Brain microvascular endothelial cell (primary cell): ENCODE results near the gene OR5M3.

Experiments used
- DNase-seq: peaks from one replicate; pipeline ENCODE4 v3.0.0-alpha.2; 2020
- H3K27ac ChIP-seq: fragments of 250-450 bp; sonication (Bioruptor Pico); 2 replicates; pipeline ENCODE4 v1.5.1; 2020; ENCODE audit warnings: mild to moderate bottlenecking, moderate library complexity
- H3K27me3 ChIP-seq: fragments of 250-450 bp; sonication (Bioruptor Pico); replicated peaks from 2 replicates; pipeline ENCODE4 v1.5.1; 2020; ENCODE audit warnings: mild to moderate bottlenecking
- H3K36me3 ChIP-seq: fragments of 250-450 bp; sonication (Bioruptor Pico); replicated peaks from 2 replicates; pipeline ENCODE4 v1.5.1; 2020; ENCODE audit warnings: mild to moderate bottlenecking
- H3K4me3 ChIP-seq: 2 replicates; pipeline ENCODE4 v1.5.1; 2011; ENCODE audit warnings: low read depth, mild to moderate bottlenecking, control low read depth, low read length, moderate library complexity
- in situ Hi-C: cut with HindIII; loops from 2 replicates; pipeline ENCODE4 v1.10.0; 2017; ENCODE audit warnings: low sequenced_read_pairs, low pct_ligation_motif_present
- TF ChIP-seq, protein P1 (sequence below): IDR thresholded peaks from 2 replicates; pipeline ENCODE4 v1.5.1; 2011; ENCODE audit warnings: low read depth, mild to moderate bottlenecking, moderate library complexity, low read length, control low read depth, inconsistent platforms; ENCODE audit errors: missing control alignments

OR5M3 gene

GRCh38 chr11:56491270-56491669, 18.1 kb upstream of the OR5M3 start, which contains the start of gene OR5M8:
Gene OR5M8 (minus strand): TSS chr11:56491370. CDS start chr11:56491370, 0 bp downstream.
- TF ChIP-seq, protein P1, sequence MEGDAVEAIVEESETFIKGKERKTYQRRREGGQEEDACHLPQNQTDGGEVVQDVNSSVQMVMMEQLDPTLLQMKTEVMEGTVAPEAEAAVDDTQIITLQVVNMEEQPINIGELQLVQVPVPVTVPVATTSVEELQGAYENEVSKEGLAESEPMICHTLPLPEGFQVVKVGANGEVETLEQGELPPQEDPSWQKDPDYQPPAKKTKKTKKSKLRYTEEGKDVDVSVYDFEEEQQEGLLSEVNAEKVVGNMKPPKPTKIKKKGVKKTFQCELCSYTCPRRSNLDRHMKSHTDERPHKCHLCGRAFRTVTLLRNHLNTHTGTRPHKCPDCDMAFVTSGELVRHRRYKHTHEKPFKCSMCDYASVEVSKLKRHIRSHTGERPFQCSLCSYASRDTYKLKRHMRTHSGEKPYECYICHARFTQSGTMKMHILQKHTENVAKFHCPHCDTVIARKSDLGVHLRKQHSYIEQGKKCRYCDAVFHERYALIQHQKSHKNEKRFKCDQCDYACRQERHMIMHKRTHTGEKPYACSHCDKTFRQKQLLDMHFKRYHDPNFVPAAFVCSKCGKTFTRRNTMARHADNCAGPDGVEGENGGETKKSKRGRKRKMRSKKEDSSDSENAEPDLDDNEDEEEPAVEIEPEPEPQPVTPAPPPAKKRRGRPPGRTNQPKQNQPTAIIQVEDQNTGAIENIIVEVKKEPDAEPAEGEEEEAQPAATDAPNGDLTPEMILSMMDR: no peak
- in situ Hi-C loops: no loop called here

DNA sequence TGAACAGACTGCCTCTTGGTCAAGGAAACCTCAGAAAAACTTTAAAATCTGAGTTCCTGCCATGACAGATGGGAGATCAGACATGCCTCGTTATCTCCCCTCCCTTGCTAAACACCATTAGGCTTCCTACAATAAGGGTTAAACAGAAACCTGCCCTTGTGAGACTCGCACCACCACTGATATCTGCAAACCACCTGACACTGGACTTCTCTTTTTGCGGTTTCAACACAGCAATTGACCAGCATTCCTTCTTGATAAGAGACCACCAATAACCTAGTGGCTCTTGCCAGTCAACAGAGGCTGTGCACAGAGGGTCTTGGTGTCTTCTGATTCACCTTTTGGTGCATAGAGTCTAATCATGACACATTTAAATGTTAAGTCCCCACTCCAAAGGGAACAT, 13.6 kb upstream of the OR5M3 start:
- Histone ChIP-seq H3K36me3 (no peaks in the 10 kb centered on the region), H3K4me3 (no peak overlapping the region), H3K27ac (no peak overlapping the region), H3K27me3 (no peaks in the 10 kb centered on the region)
- TF ChIP-seq, protein P1: no peak
- in situ Hi-C loops: no loop called here
- no peak for DNase-seq

More at GRCh38 chr11:56491270-56491669, 18.1 kb upstream of the OR5M3 start, which contains the start of gene OR5M8:
- Histone ChIP-seq H3K4me3 (no peak within 1 kb of the TSS), H3K27me3 (no peaks in the 10 kb centered on the region), H3K36me3 (no peaks in the 10 kb centered on the region), H3K27ac (no peak within 1 kb of the TSS)
- no peak for DNase-seq

DNA sequence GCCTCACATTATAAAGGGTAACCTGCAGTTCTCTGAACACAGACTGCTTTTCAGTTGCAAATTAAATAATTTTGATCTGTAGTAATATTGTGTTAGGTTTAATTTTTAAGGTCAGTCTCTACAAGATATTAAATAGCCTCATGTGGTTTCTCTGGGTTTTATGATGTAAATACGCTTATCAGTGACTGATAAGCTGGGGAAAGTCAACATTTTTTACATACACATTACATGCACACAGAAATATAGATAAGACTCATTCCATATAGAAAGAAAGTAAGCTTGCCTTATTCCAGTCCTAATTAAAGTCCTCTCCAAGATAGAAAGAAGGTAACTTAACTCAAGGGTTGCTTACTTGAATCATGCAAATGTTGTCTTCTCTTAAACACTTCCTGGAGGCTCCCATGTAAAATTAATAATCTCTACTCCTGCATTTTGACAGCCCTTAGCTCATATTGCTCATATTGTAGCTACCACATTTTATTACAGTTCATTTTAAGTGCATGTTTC, 1.6 kb upstream of the OR5M3 start:
- in situ Hi-C loops: no loop called here
- TF ChIP-seq, protein P1: no peak

DNA sequence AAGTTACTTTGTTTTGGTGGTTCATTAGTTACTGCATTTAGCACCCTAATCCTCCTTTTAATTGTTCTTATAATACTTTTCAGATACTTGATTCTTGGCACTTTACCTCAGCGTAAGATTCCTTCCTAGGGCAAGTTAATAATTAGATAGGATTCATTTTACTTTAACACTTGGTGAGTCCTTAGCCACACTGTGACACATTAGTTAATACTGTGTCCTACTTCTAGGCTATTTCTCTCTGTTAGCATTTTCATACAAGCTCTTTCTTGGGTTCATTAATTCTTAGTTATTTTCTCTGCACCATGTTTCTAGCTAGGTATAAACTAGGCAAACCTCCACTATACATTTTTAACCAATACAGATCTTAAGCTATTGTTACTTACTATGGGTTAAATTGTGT, 16.1 kb downstream of the OR5M3 start:
- TF ChIP-seq, protein P1: no peak
- in situ Hi-C loops: no loop called here
- DNase-seq: no peak
- Histone ChIP-seq H3K36me3 (no peaks in the 10 kb centered on the region), H3K27me3 (no peaks in the 10 kb centered on the region), H3K27ac (no peak overlapping the region), H3K4me3 (no peak overlapping the region)

More for the DNA sequence above, 1.6 kb upstream of the OR5M3 start:
- H3K36me3 ChIP-seq: no peaks in the 10 kb centered on the region
- DNase-seq: no peak
- H3K4me3 ChIP-seq: no peak overlapping the region
- no peak overlapping the region for H3K27ac ChIP-seq
- no peaks in the 10 kb centered on the region for H3K27me3 ChIP-seq

- Histone ChIP-seq H3K27ac (no peak overlapping the region), H3K4me3 (no peak overlapping the region), H3K36me3 (no peaks in the 10 kb centered on the region), H3K27me3 (no peaks in the 10 kb centered on the region)
- TF ChIP-seq, protein P1: no peak
- in situ Hi-C loops: no loop called here
- DNase-seq: no peak
Measured at GRCh38 chr11:56453521-56453920, 19.6 kb downstream of the OR5M3 start.
